ENCODE data around the gene LIPC.

Gene LIPC

DNA sequence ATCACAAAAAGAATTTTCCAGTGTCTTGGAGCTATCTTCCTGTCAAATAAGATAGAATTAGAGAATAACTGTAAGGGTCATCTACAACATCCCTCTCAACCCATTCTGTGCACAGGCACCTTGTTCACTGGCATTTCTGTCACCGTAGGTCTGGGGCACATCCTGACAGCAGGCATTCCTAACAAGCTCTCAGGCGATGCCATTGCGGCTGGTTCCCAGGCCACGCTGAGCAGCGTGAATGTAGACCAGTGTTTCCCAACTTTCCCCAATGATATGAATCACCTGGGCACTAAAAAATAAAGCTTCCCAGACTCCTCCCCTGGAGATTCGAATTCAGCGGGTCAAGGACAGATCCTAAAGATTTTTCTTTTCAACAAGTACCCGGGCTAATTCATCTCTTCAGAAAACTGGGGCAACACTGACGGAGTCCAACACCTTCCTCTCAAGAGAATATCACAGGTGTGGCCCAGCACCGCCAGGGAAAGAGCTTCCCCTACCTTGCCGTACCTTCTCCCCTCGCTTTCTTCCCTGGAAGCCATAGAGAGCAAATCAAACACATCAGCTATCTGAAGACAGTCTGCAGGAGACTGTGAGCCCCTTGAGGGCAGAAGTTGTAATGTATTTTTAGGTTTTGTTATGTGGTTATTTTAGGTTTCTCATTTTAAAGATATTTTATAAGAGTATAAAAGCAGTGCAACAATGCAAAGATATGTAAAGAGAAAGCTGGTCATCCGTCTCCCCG is 143.4 kb downstream of the LIPC start:
- TF ChIP-seq, protein P1, sequence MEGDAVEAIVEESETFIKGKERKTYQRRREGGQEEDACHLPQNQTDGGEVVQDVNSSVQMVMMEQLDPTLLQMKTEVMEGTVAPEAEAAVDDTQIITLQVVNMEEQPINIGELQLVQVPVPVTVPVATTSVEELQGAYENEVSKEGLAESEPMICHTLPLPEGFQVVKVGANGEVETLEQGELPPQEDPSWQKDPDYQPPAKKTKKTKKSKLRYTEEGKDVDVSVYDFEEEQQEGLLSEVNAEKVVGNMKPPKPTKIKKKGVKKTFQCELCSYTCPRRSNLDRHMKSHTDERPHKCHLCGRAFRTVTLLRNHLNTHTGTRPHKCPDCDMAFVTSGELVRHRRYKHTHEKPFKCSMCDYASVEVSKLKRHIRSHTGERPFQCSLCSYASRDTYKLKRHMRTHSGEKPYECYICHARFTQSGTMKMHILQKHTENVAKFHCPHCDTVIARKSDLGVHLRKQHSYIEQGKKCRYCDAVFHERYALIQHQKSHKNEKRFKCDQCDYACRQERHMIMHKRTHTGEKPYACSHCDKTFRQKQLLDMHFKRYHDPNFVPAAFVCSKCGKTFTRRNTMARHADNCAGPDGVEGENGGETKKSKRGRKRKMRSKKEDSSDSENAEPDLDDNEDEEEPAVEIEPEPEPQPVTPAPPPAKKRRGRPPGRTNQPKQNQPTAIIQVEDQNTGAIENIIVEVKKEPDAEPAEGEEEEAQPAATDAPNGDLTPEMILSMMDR (IDR thresholded peaks at IDR 0.05; ENCODE audit: borderline replicate concordance, insufficient read depth, low read depth, low read length) = no peak
- no peak overlapping the region for H3K4me3 ChIP-seq (ENCODE audit: low read depth, low read length)

DNA sequence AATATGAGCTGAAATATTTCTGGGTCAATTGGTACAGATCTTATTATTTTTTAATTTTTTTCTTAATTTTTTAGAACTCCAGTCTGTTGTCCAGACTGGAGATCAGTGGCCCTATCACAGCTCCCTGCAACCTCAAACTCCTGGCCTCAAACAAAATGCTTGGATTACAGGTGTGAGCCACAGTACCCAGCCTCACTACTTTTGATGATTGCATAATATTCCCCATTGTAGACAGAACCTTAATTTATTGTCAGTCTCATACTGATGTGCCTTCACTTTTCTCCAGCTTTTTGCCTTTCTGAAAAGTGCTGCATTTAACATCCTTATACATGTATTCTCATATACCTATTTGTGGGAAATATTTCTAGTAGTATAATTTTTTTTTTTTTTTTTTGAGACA is 144.9 kb downstream of the LIPC start:
- TF ChIP-seq, protein P1 (IDR thresholded peaks at IDR 0.05; ENCODE audit: borderline replicate concordance, insufficient read depth, low read depth, low read length) = no peak
- no peak overlapping the region for H3K4me3 ChIP-seq (ENCODE audit: low read depth, low read length)

DNA sequence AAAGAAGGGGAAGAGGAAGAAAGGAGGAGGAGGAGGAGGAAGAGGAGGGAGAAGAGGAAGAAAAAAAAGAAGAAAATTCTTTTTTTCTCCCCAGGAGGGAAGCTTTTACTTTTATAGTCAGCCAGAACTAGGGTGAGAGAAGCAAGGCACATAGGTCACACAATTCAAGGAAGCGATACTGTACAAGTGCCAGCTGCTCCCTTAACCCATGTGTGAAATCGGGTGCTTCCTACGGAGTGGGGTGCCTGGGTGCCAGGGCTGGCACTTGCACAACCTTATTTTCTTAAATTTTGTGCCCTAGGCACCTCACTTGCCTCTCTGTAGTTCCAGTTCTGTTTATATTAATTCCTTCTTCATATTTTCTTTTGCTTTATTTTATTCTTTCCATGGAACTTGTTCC is 150.4 kb downstream of the LIPC start:
- H3K4me3 ChIP-seq (ENCODE audit: low read depth, low read length) = no peak overlapping the region
- TF ChIP-seq, protein P1 (IDR thresholded peaks at IDR 0.05; ENCODE audit: borderline replicate concordance, insufficient read depth, low read depth, low read length) = no peak

DNA sequence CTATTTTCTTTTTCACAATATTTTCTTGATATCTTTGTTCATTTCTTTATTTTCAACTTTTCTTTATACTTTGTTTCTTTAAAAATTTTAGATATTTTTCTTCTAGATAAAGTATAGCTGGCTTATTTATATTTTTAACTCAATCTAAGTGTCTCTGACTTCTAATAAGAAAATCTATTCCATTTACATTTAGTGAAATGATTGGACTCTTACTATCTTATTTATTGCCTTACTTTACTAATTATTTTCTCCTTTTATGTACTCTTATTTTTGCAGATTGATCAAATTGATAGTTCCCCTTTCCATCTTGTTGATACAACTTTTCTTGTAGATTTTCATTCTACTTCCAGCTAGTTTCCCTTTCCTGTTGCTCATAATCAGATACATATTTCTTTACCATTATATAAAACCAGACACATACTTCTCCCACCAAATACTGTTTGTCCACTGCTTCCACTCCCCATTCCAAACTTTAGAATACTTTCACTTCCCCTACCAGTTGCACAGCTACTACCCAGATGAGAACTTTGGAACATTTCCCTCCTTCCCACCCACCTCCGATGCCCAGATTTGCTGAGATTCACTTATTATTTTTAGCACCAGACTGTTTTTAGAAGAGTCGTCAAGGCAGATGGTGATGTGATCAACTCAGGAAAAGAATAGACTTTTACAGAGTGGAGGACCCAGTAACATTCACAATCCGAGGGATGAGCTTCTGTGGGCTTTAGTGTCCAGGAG is 151.5 kb downstream of the LIPC start:
- TF ChIP-seq, protein P1 (IDR thresholded peaks at IDR 0.05; ENCODE audit: borderline replicate concordance, insufficient read depth, low read depth, low read length) = no peak
- no peak overlapping the region for H3K4me3 ChIP-seq (ENCODE audit: low read depth, low read length)

DNA sequence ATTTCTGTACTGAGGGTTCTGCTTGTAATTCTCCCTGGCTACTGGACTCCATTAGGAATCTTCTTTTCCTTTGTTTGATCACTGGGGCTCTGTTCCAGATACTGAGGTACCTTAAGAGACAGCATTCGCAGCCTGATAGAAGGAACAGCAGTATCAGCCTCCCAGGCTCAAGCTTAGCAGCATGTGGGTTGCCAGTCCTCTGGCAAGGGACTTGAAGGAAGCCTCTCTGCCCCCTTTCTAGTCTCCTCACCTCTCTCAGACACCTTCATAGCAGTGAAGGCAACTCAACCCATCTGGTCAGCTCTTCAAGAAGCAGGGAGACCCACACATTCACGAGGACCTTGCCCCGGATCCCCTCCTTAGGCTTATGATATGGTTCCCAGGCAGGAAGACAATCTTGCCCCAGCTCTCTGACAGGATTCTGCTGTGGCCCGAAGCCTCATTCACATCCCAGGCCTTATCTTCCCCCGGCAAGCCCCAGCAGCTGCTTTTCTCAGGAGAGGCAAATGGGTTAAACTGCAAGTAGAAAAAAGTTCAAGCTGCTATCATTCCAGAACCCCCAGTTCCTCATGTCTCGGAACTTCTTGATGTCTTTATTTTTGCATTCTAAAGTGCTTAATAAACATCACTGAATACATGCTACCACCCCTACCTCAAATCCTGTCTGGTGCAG is 153.1 kb downstream of the LIPC start:
- TF ChIP-seq, protein P1 (IDR thresholded peaks at IDR 0.05; ENCODE audit: borderline replicate concordance, insufficient read depth, low read depth, low read length) = no peak
- no peak overlapping the region for H3K4me3 ChIP-seq (ENCODE audit: low read depth, low read length)

DNA sequence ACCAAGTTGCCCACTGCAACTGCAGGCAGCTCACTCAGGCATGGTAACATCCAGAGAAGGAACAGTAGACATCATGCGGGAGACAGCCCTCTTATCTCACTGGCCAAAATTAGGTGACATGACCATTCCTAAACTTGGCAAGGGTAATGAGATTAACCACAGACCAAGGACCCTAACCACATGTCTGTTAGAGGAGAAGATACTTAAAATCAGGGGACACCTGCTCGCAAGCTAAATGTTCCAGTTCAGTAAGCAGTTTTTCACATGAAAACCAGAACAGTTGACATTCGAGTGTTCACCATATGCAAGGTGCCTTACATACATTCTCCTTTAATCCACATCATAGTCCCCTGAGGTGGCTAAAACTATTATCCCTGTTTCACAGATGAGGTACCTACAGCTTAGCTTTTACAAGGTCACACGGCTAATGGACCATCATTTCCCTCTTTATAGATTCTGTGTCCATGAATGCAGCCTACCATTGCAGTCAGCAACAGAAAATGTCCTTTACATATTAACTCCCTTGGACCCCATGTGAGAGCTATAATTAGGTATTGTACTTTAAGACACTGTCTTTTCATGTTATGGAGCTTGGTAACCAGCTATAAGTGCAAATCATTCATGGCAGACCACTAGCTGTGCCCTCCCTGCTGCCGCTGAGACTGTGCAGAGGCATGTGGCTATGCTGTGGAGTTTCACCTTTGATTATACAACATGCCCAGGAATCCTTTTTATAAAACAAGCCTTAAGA is 154.1 kb downstream of the LIPC start:
- TF ChIP-seq, protein P1 (IDR thresholded peaks at IDR 0.05; ENCODE audit: borderline replicate concordance, insufficient read depth, low read depth, low read length) = no peak
- H3K4me3 ChIP-seq (ENCODE audit: low read depth, low read length) = no peak overlapping the region
